Osteoblast (primary cell): Measurements from ENCODE around the gene PRKAG1. TPM values are rescaled to one million over a fixed set of nuclear protein-coding genes. Genes with fewer than 3 reads are reported as not detected.

Source experiments
- DNase-seq: peaks from one replicate; pipeline ENCODE4 v3.0.0; 2011; ENCODE audit warnings: low spot score, mixed read lengths; ENCODE audit not compliant: insufficient read length; ENCODE audit errors: missing footprints
- H2AFZ ChIP-seq: 2 replicates; pipeline ENCODE4 v1.6.0; 2011; ENCODE audit warnings: mild to moderate bottlenecking, low read length
- H3K27ac ChIP-seq: 2 replicates; pipeline ENCODE4 v1.5.1; 2011; ENCODE audit warnings: mild to moderate bottlenecking, low read depth, low read length, moderate library complexity
- H3K27me3 ChIP-seq: 2 replicates; pipeline ENCODE4 v1.6.0; 2012; ENCODE audit warnings: mild to moderate bottlenecking, control low read depth, inconsistent platforms, low read length, moderate library complexity; ENCODE audit not compliant: insufficient read depth
- H3K36me3 ChIP-seq: 2 replicates; pipeline ENCODE4 v1.5.1; 2011; ENCODE audit warnings: mild to moderate bottlenecking, low read length, control low read depth, moderate library complexity; ENCODE audit not compliant: insufficient read depth
- H3K4me1 ChIP-seq: 2 replicates; pipeline ENCODE4 v1.5.1; 2011; ENCODE audit warnings: mild to moderate bottlenecking, low read length, control low read depth, moderate library complexity; ENCODE audit not compliant: insufficient read depth
- H3K4me2 ChIP-seq: 2 replicates; pipeline ENCODE4 v1.6.0; 2011; ENCODE audit warnings: mild to moderate bottlenecking, low read length; ENCODE audit not compliant: insufficient read depth
- H3K4me3 ChIP-seq: fragments of 200-600 bp; sonication (generic); 3 replicates; pipeline ENCODE4 v1.5.1; 2012; ENCODE audit warnings: mild to moderate bottlenecking, low read length, inconsistent platforms; ENCODE audit not compliant: insufficient read depth
- H3K79me2 ChIP-seq: 2 replicates; pipeline ENCODE4 v1.6.0; 2012; ENCODE audit warnings: mild to moderate bottlenecking, low read length, control low read depth, inconsistent platforms; ENCODE audit not compliant: insufficient read depth
- H3K9me3 ChIP-seq: 2 replicates; pipeline ENCODE4 v1.5.1; 2011; ENCODE audit warnings: low read depth, low read length, control low read depth
- H4K20me1 ChIP-seq: 2 replicates; pipeline ENCODE4 v1.6.0; 2012; ENCODE audit warnings: mild to moderate bottlenecking, low read length, control low read depth; ENCODE audit not compliant: insufficient read depth
- total RNA-seq: library from RNA; depleted of rRNA; stranded (reverse); fragments of >200 nt; gene quantifications from 2 replicates; pipeline ENCODE4 v1.2.3, GENCODE V29; 2012
- TF ChIP-seq, protein P1 (sequence below): IDR thresholded peaks from 2 replicates; pipeline ENCODE4 v1.5.1; 2011; ENCODE audit warnings: mild to moderate bottlenecking, low read depth, low read length, moderate library complexity; ENCODE audit errors: extremely low read depth

Gene PRKAG1
- total RNA-seq, 1 donor = 89.0 TPM

DNA sequence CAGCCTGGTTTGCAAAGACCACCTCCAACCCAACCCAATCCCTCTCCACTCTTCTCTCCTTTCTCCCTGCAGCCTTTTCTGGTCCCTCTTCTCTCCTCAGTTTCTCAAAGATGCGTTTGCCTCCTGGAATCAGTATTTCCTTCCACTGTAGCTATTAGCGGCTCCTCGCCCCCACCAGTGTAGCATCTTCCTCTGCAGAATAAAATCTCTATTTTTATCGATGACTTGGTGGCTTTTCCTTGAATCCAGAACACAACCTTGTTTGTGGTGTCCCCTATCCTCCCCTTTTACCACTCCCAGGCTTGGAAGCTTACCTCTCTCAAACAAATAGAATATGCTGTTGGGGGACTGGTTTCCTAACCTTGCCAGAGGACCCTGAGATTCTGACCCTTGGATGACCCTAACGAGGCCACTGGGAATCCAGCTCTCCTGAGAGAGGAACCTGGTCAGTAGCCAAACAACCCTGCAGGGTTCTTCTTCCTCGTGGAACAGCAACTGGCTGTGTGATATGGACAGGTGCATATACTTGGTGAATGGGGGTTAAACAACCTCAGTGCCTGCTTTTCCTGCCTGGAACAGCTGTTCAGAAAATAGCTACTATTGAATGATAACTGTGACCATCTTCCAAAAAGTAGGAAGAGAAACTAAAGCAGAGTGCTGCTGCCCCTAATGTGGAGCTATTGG is 36.0 kb downstream of the PRKAG1 start:
- no peaks in the 10 kb centered on the region for H3K79me2 ChIP-seq
- peak; percentile 82 for DNase-seq
- peaks cover 87% of the 10 kb centered on the region for H3K27me3 ChIP-seq
- TF ChIP-seq, protein P1, sequence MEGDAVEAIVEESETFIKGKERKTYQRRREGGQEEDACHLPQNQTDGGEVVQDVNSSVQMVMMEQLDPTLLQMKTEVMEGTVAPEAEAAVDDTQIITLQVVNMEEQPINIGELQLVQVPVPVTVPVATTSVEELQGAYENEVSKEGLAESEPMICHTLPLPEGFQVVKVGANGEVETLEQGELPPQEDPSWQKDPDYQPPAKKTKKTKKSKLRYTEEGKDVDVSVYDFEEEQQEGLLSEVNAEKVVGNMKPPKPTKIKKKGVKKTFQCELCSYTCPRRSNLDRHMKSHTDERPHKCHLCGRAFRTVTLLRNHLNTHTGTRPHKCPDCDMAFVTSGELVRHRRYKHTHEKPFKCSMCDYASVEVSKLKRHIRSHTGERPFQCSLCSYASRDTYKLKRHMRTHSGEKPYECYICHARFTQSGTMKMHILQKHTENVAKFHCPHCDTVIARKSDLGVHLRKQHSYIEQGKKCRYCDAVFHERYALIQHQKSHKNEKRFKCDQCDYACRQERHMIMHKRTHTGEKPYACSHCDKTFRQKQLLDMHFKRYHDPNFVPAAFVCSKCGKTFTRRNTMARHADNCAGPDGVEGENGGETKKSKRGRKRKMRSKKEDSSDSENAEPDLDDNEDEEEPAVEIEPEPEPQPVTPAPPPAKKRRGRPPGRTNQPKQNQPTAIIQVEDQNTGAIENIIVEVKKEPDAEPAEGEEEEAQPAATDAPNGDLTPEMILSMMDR = no peak
- no peak overlapping the region for H3K4me2 ChIP-seq
- no peaks in the 10 kb centered on the region for H4K20me1 ChIP-seq
- H3K4me1 ChIP-seq = peaks cover 12% of the 10 kb centered on the region
- no peak overlapping the region for H3K4me3 ChIP-seq
- no peak overlapping the region for H2AFZ ChIP-seq
- H3K27ac ChIP-seq = no peak overlapping the region
- H3K9me3 ChIP-seq = no peaks in the 10 kb centered on the region
- H3K36me3 ChIP-seq = no peaks in the 10 kb centered on the region

DNA sequence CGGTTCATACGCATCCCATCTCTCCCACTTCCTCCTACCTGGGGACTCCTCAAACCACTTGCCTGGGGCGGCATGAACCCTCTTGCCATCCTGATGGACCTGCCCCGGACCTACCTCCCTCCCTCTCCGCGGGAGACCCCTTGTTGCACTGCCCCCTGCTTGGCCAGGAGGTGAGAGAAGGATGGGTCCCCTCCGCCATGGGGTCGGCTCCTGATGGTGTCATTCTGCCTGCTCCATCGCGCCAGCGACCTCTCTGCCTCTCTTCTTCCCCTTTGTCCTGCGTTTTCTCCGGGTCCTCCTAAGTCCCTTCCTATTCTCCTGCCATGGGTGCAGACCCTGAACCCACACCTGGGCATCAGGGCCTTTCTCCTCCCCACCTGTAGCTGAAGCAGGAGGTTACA is 36.8 kb downstream of the PRKAG1 start:
- H3K4me2 ChIP-seq = no peak overlapping the region
- no peaks in the 10 kb centered on the region for H4K20me1 ChIP-seq
- H2AFZ ChIP-seq = no peak overlapping the region

DNA sequence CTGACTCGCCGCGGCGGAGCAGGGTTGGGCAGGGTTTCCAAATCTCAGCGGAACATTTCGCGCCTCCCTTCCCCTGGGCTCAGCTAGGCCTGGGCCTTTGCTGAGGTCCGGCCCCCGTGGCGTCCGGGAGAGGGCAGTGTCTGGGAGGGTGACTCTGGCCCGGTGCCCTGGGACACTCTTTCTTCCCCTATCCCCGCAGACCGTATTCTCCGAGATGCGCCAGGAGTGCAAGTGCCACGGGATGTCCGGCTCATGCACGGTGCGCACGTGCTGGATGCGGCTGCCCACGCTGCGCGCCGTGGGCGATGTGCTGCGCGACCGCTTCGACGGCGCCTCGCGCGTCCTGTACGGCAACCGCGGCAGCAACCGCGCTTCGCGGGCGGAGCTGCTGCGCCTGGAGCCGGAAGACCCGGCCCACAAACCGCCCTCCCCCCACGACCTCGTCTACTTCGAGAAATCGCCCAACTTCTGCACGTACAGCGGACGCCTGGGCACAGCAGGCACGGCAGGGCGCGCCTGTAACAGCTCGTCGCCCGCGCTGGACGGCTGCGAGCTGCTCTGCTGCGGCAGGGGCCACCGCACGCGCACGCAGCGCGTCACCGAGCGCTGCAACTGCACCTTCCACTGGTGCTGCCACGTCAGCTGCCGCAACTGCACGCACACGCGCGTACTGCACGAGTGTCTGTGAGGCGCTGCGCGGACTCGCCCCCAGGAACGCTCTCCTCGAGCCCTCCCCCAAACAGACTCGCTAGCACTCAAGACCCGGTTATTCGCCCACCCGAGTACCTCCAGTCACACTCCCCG is 37.4 kb downstream of the PRKAG1 start:
- TF ChIP-seq, protein P1 = peak; percentile 12
- peaks cover 19% of the 10 kb centered on the region for H3K4me1 ChIP-seq
- H3K27ac ChIP-seq = no peak overlapping the region
- H2AFZ ChIP-seq = no peak overlapping the region
- H4K20me1 ChIP-seq = no peaks in the 10 kb centered on the region
- H3K4me3 ChIP-seq = peak overlapping the region; percentile 4
- no peaks in the 10 kb centered on the region for H3K9me3 ChIP-seq
- DNase-seq = peak; percentile 91
- peaks cover 77% of the 10 kb centered on the region for H3K27me3 ChIP-seq
- no peaks in the 10 kb centered on the region for H3K36me3 ChIP-seq
- peak overlapping the region; percentile 4 for H3K4me2 ChIP-seq
- H3K79me2 ChIP-seq = no peaks in the 10 kb centered on the region

More for the DNA sequence above, 36.8 kb downstream of the PRKAG1 start:
- no peaks in the 10 kb centered on the region for H3K9me3 ChIP-seq
- no peak overlapping the region for H3K27ac ChIP-seq
- H3K4me3 ChIP-seq = no peak overlapping the region
- TF ChIP-seq, protein P1 = no peak
- H3K27me3 ChIP-seq = peaks cover 80% of the 10 kb centered on the region
- H3K79me2 ChIP-seq = no peaks in the 10 kb centered on the region
- no peaks in the 10 kb centered on the region for H3K36me3 ChIP-seq
- DNase-seq = peak; percentile 72
- peaks cover 19% of the 10 kb centered on the region for H3K4me1 ChIP-seq

DNA sequence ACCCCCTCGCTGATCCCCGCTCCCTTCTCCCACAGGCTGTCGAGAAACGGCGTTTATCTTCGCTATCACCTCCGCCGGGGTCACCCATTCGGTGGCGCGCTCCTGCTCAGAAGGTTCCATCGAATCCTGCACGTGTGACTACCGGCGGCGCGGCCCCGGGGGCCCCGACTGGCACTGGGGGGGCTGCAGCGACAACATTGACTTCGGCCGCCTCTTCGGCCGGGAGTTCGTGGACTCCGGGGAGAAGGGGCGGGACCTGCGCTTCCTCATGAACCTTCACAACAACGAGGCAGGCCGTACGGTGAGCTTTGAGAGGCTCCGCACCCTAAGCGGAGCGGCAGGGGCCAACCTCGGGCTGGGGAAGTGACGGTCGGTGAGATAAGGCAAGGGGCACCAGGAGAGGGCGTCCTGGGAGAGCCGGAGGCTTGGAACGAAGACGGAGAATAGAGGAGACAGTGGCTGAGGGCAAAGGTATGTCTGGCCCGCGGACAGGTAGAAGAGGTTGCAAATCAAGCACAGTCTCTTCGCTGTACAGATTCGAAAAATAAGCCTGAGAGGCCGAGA is 38.1 kb downstream of the PRKAG1 start:
- Histone ChIP-seq H3K4me3 (no peak overlapping the region), H3K4me1 (peaks cover 19% of the 10 kb centered on the region), H3K36me3 (no peaks in the 10 kb centered on the region), H3K27ac (no peak overlapping the region), H3K9me3 (no peaks in the 10 kb centered on the region), H4K20me1 (no peaks in the 10 kb centered on the region), H2AFZ (no peak overlapping the region), H3K79me2 (no peaks in the 10 kb centered on the region), H3K4me2 (no peak overlapping the region), H3K27me3 (peaks cover 71% of the 10 kb centered on the region)
- peak; percentile 75 for DNase-seq
- TF ChIP-seq, protein P1 = no peak
